Endothelial cell of umbilical vein (primary cell): ENCODE results near the gene SRRM4. TPM values are rescaled to one million over a fixed set of nuclear protein-coding genes. Genes with fewer than 3 reads are reported as not detected.

ENCODE experiments used
- BruUV-seq: library from RNA; stranded (reverse); fragments of 400-500 nt; replicated peaks from 2 replicates; lab custom pipeline; 2021; lab: Mats Ljungman, UMichigan
- CTCF ChIA-PET: fragments of 300-600, 350-600 bp; sonication (Branson Sonifier 250); formaldehyde crosslinking; loops from one replicate; lab custom pipeline; 2021; ENCODE audit warnings: antibody characterized with exemption, inconsistent platforms; lab: Charles Lee
- POLR2A ChIA-PET: fragments of 300-600, 350-600 bp; sonication (Branson Sonifier 250); formaldehyde crosslinking; loops from one replicate; lab custom pipeline; 2021; ENCODE audit warnings: antibody characterized with exemption, inconsistent platforms; lab: Charles Lee
- DNase-seq: peaks from one replicate; pipeline ENCODE4 v3.0.0-alpha.2; 2011; ENCODE audit warnings: low read depth, low spot score
- FAIRE-seq: peaks from 2 replicates; lab custom pipeline; 2011; peaks lifted over from hg19 to GRCh38; lab: Jason Lieb, UNC
- H2AFZ ChIP-seq: 2 replicates; pipeline ENCODE4 v1.6.0; 2012; ENCODE audit warnings: low read depth, low read length, control low read depth, inconsistent platforms
- H3K27ac ChIP-seq: 2 replicates; pipeline ENCODE4 v1.5.1; 2011; ENCODE audit warnings: low read depth, mild to moderate bottlenecking, control low read depth, low read length, moderate library complexity; ENCODE audit not compliant: insufficient read depth
- H3K27me3 ChIP-seq, 2 experiments: 2 replicates each; pipeline versions ENCODE4 v1.6.0 to v1.6.1; 2011; ENCODE audit warnings: low read length in 2 of 2, mixed read lengths in 1 of 2; ENCODE audit not compliant: control insufficient read depth in 2 of 2, insufficient read depth in 2 of 2
- H3K36me3 ChIP-seq, 2 experiments: 2 replicates in 1 of 2; 3 replicates in 1 of 2; pipeline ENCODE4 v1.5.1; 2011; ENCODE audit warnings: low read length in 2 of 2, mild to moderate bottlenecking in 1 of 2, moderate library complexity in 1 of 2; ENCODE audit not compliant: control insufficient read depth in 2 of 2, insufficient read depth in 2 of 2; ENCODE audit errors: extremely low read depth in 1 of 2
- H3K4me1 ChIP-seq: 3 replicates; pipeline ENCODE4 v1.5.1; 2011; ENCODE audit warnings: mild to moderate bottlenecking, low read length; ENCODE audit not compliant: control insufficient read depth, insufficient read depth; ENCODE audit errors: extremely low read depth
- H3K4me2 ChIP-seq: 2 replicates; pipeline ENCODE4 v1.6.1; 2011; ENCODE audit warnings: low read length, control low read depth, mixed read lengths; ENCODE audit not compliant: insufficient read depth
- H3K4me3 ChIP-seq, 3 experiments: fragments of 200-600 bp in 1 of 3; sonication (generic), shearing (Covaris generic) in 1 of 3; replicated peaks in 1 of 3; 2 replicates each; pipeline ENCODE4 v1.5.1; 2011 to 2016; ENCODE audit warnings: control low read depth in 3 of 3, low read length in 3 of 3, mild to moderate bottlenecking in 2 of 3, inconsistent platforms in 1 of 3, low read depth in 1 of 3, moderate library complexity in 1 of 3; ENCODE audit not compliant: insufficient read depth in 1 of 3
- H3K79me2 ChIP-seq: 2 replicates; pipeline ENCODE4 v1.6.0; 2012; ENCODE audit warnings: low read length, inconsistent platforms; ENCODE audit not compliant: control insufficient read depth, insufficient read depth
- H3K9ac ChIP-seq: replicated peaks from 2 replicates; pipeline ENCODE3; 2011; ENCODE audit warnings: low read length, control low read depth; ENCODE audit not compliant: insufficient read depth; ENCODE audit errors: extremely low read depth
- H3K9me1 ChIP-seq: replicated peaks from 3 replicates; pipeline ENCODE4 v1.6.0; 2011; ENCODE audit warnings: mild to moderate bottlenecking, low read length; ENCODE audit not compliant: control insufficient read depth, insufficient read depth; ENCODE audit errors: extremely low read depth
- H3K9me3 ChIP-seq: replicated peaks from 2 replicates; pipeline ENCODE4 v1.5.1; 2012; ENCODE audit warnings: low read length, inconsistent platforms; ENCODE audit not compliant: control insufficient read depth, insufficient read depth
- H4K20me1 ChIP-seq: replicated peaks from 2 replicates; pipeline ENCODE3; 2011; ENCODE audit warnings: mild to moderate bottlenecking, low read length; ENCODE audit not compliant: control insufficient read depth, insufficient read depth; ENCODE audit errors: extremely low read depth
- CTCF ChIP-seq, 2 donors: IDR thresholded peaks; 1 replicate in 1 of 2; 2 replicates in 1 of 2; pipeline ENCODE4 v1.5.1; 2011; ENCODE audit warnings: low read length in 2 of 2, mild to moderate bottlenecking in 2 of 2, moderate library complexity in 2 of 2, control low read depth in 1 of 2, inconsistent platforms in 1 of 2, low read depth in 1 of 2; ENCODE audit not compliant: insufficient read depth in 1 of 2; ENCODE audit errors: extremely low read depth in 1 of 2
- EZH2 ChIP-seq: IDR thresholded peaks from 2 replicates; pipeline ENCODE4 v1.6.1; 2012; ENCODE audit warnings: borderline replicate concordance, low read depth, mild to moderate bottlenecking, moderate library complexity, low read length, inconsistent platforms; ENCODE audit not compliant: severe bottlenecking
- FOS ChIP-seq: IDR thresholded peaks from 2 replicates; pipeline ENCODE4 v1.6.1; 2011; ENCODE audit warnings: mild to moderate bottlenecking, low read length, moderate library complexity, borderline replicate concordance; ENCODE audit not compliant: insufficient read depth
- GATA2 ChIP-seq: IDR thresholded peaks from 2 replicates; pipeline ENCODE4 v1.7.0; 2011; ENCODE audit warnings: low read depth, mild to moderate bottlenecking, moderate library complexity, mixed read lengths, low read length; ENCODE audit not compliant: insufficient read length, insufficient read depth
- JUN ChIP-seq: IDR thresholded peaks from 2 replicates; pipeline ENCODE4 v1.6.1; 2011; ENCODE audit warnings: borderline replicate concordance, low read depth; ENCODE audit not compliant: insufficient read length, insufficient read depth
- MAX ChIP-seq: IDR thresholded peaks from 2 replicates; pipeline ENCODE4 v1.6.1; 2011; ENCODE audit not compliant: insufficient read depth, insufficient read length
- MYC ChIP-seq: IDR thresholded peaks from one replicate; pipeline ENCODE4 v1.6.1; 2011; ENCODE audit warnings: mild to moderate bottlenecking, low read depth, low read length
- POLR2A ChIP-seq: IDR thresholded peaks from 2 replicates; pipeline ENCODE4 v1.6.1; 2012; ENCODE audit warnings: low read depth, mild to moderate bottlenecking, control low read depth, low read length
- POLR2AphosphoS5 ChIP-seq: IDR thresholded peaks from 2 replicates; pipeline ENCODE4 v1.6.1; 2012; ENCODE audit warnings: low read depth, mild to moderate bottlenecking, control low read depth, low read length, moderate library complexity; ENCODE audit not compliant: insufficient read depth
- dilution Hi-C: fragments of 300-500 bp; cut with MboI; formaldehyde crosslinking; loops from one replicate; pipeline ENCODE4 v1.15.0; 2019; ENCODE audit warnings: low sequenced_read_pairs; ENCODE audit not compliant: extremely low pct_ligation_motif_present
- intact Hi-C: fragments of 100-400 bp; cut with micrococcal nuclease; formaldehyde crosslinking; loops from one replicate; pipeline ENCODE4 v1.10.0; 2022
- polyA plus RNA-seq, 4 experiments: library from polyadenylated mRNA; depleted of rRNA in 3 of 4; stranded (reverse) in 3 of 4; unstranded in 1 of 4; fragments of >200 nt; gene quantifications; 2 replicates each; pipeline versions ENCODE4 v1.2.1 to v1.2.3, GENCODE V29; 2011 to 2012; ENCODE audit warnings: missing spikeins in 1 of 4
- total RNA-seq: library from RNA; stranded (reverse); gene quantifications from 2 replicates; pipeline ENCODE4 v1.2.3, GENCODE V29; 2021

The SRRM4 gene
- total and polyA plus RNA-seq, 2 donors (not counting 3 experiments of a cell fraction or from before 2014, with no cell fraction given) = not detected

DNA sequence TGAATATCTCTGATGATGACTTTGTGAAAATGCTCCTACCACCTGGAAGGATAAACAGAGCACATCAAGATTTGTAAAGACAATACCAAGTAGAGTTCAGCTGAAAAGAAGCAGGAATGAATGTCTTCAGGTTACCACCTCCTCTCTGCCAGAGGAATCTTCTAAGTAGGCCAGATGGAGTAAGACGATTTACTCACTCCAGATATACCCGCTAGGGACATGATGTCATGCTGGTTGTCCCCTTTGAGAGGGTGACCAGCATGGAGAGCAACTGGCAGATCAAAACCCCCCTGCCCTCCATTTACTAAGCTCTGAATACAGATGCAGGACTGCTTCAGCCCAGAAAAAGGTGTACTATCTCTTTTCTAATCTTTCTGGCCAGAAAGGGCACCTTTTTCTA lies 158.1 kb downstream of the SRRM4 start:
- Histone ChIP-seq H3K79me2 (no peaks in the 10 kb centered on the region), H3K9me3 (no peaks in the 10 kb centered on the region), H3K4me1 (no peaks in the 10 kb centered on the region), H3K9me1 (no peaks in the 10 kb centered on the region), H2AFZ (no peak overlapping the region), H4K20me1 (no peaks in the 10 kb centered on the region), H3K4me3 (no peak overlapping the region), H3K27me3 (no peaks in the 10 kb centered on the region), H3K9ac (no peak overlapping the region), H3K4me2 (no peak overlapping the region), H3K27ac (no peak overlapping the region), H3K36me3 (no peaks in the 10 kb centered on the region)
- TF ChIP-seq POLR2A (no peak), JUN (no peak), MYC (no peak), FOS (no peak), POLR2AphosphoS5 (no peak), EZH2 (no peak), GATA2 (no peak), CTCF (IDR thresholded peaks at IDR 0.05; ENCODE audit: extremely low read depth in 1 of 2, insufficient read depth in 1 of 2, low read depth in 1 of 2, low read length in 2 of 2) (no peak), MAX (no peak)
- dilution Hi-C loops = no loop called here
- POLR2A ChIA-PET = no interaction called here
- FAIRE-seq (no peak), DNase-seq (no peak)
- no TSS peak for BruUV-seq
- CTCF ChIA-PET = interaction anchor here (0.9 kb wide), 1 partner anchor 27 kb away, joined by 3 read pairs; no protein-coding TSS in a partner anchor
- intact Hi-C loops = no loop called here
